SK-N-SH treated with all-trans-retinoic acid at 6 μM for 48 hours (cell line): ENCODE measurements around the gene GFRA1.

ENCODE experiments used
- ATAC-seq: fragments of 200-7000 bp; cut with Tn5 transposase; 3 replicates; pipeline ENCODE4 v1.9.1; 2020; ENCODE audit warnings: mild to moderate bottlenecking, moderate library complexity
- ARNTL ChIP-seq: fragments of 450-650 bp; formaldehyde crosslinking; IDR thresholded peaks from 2 replicates; pipeline ENCODE4 v1.5.0; 2020; ENCODE audit warnings: low read depth, mild to moderate bottlenecking, moderate library complexity, borderline replicate concordance
- BACH2 ChIP-seq: fragments of 250-450 bp; sonication (Bioruptor Pico); IDR thresholded peaks from 2 replicates; pipeline ENCODE4 v1.9.0; 2021; ENCODE audit warnings: mild to moderate bottlenecking, borderline replicate concordance
- CSDC2 ChIP-seq: fragments of 250-450 bp; sonication (Bioruptor Pico); IDR thresholded peaks from 2 replicates; pipeline ENCODE4 v1.5.0; 2020; ENCODE audit warnings: mild to moderate bottlenecking, moderate library complexity
- ESRRG ChIP-seq: fragments of 250-450 bp; sonication (Bioruptor Pico); IDR thresholded peaks from 2 replicates; pipeline ENCODE4 v1.6.1; 2021; ENCODE audit warnings: mild to moderate bottlenecking
- GLIS3 ChIP-seq: fragments of 250-450 bp; sonication (Bioruptor Pico); IDR thresholded peaks from 2 replicates; pipeline ENCODE4 v1.5.0; 2020; ENCODE audit warnings: mild to moderate bottlenecking, moderate library complexity
- ISL1 ChIP-seq: fragments of 250-450 bp; sonication (Bioruptor Pico); IDR thresholded peaks from 2 replicates; pipeline ENCODE4 v2.1.2; 2022; ENCODE audit warnings: mild to moderate bottlenecking, moderate library complexity
- OSR1 ChIP-seq: fragments of 250-450 bp; sonication (Bioruptor Pico); IDR thresholded peaks from 2 replicates; pipeline ENCODE4 v1.8.0; 2022; ENCODE audit warnings: moderate library complexity, mild to moderate bottlenecking, inconsistent platforms
- PPARA ChIP-seq: fragments of 250-450 bp; sonication (Bioruptor Pico); IDR thresholded peaks from 2 replicates; pipeline ENCODE4 v1.5.0; 2020; ENCODE audit warnings: mild to moderate bottlenecking, borderline replicate concordance
- RARB ChIP-seq: fragments of 250-450 bp; sonication (Bioruptor Pico); IDR thresholded peaks from 2 replicates; pipeline ENCODE4 v1.8.0; 2021; ENCODE audit warnings: mild to moderate bottlenecking, moderate library complexity
- SNAI2 ChIP-seq: fragments of 250-450 bp; sonication (Bioruptor Pico); IDR thresholded peaks from 2 replicates; pipeline ENCODE4 v1.5.0; 2020; ENCODE audit warnings: mild to moderate bottlenecking, moderate library complexity
- TCF4 ChIP-seq: fragments of 250-450 bp; sonication (Bioruptor Pico); IDR thresholded peaks from 2 replicates; pipeline ENCODE4 v1.8.0; 2021; ENCODE audit warnings: mild to moderate bottlenecking, moderate library complexity, borderline replicate concordance
- ZC3H10 ChIP-seq: fragments of 250-450 bp; sonication (Bioruptor Pico); IDR thresholded peaks from 2 replicates; pipeline ENCODE4 v1.5.1; 2021; ENCODE audit warnings: mild to moderate bottlenecking, moderate library complexity
- ZFP30 ChIP-seq: fragments of 450-650 bp; formaldehyde crosslinking; IDR thresholded peaks from 2 replicates; pipeline ENCODE4 v1.5.0; 2022; ENCODE audit warnings: mild to moderate bottlenecking, moderate library complexity
- ZNF565 ChIP-seq: fragments of 450-650 bp; formaldehyde crosslinking; conservative IDR thresholded peaks from 2 replicates; pipeline ENCODE4 v1.5.0; 2020; ENCODE audit warnings: low read depth, mild to moderate bottlenecking, moderate library complexity
- ZNF70 ChIP-seq: fragments of 450-650 bp; formaldehyde crosslinking; IDR thresholded peaks from 2 replicates; pipeline ENCODE4 v1.5.0; 2020; ENCODE audit warnings: mild to moderate bottlenecking, moderate library complexity
- ZNF8 ChIP-seq: fragments of 450-650 bp; formaldehyde crosslinking; IDR thresholded peaks from 2 replicates; pipeline ENCODE4 v1.5.0; 2020; ENCODE audit warnings: mild to moderate bottlenecking, moderate library complexity
- TF ChIP-seq, protein P1 (sequence below): fragments of 250-450 bp; sonication (Bioruptor Pico); IDR thresholded peaks from 2 replicates; pipeline ENCODE4 v1.5.0; 2020; ENCODE audit warnings: mild to moderate bottlenecking, moderate library complexity
- TF ChIP-seq, protein P2 (sequence below): fragments of 250-450 bp; sonication (Bioruptor Pico); IDR thresholded peaks from 2 replicates; pipeline ENCODE4 v1.8.0; 2021; ENCODE audit warnings: low read depth, mild to moderate bottlenecking, moderate library complexity, borderline replicate concordance

Gene GFRA1

GRCh38 chr10:116286626-116287200 lies 13.7 kb upstream of the GFRA1 start (continued):
- TF ChIP-seq, protein P1, sequence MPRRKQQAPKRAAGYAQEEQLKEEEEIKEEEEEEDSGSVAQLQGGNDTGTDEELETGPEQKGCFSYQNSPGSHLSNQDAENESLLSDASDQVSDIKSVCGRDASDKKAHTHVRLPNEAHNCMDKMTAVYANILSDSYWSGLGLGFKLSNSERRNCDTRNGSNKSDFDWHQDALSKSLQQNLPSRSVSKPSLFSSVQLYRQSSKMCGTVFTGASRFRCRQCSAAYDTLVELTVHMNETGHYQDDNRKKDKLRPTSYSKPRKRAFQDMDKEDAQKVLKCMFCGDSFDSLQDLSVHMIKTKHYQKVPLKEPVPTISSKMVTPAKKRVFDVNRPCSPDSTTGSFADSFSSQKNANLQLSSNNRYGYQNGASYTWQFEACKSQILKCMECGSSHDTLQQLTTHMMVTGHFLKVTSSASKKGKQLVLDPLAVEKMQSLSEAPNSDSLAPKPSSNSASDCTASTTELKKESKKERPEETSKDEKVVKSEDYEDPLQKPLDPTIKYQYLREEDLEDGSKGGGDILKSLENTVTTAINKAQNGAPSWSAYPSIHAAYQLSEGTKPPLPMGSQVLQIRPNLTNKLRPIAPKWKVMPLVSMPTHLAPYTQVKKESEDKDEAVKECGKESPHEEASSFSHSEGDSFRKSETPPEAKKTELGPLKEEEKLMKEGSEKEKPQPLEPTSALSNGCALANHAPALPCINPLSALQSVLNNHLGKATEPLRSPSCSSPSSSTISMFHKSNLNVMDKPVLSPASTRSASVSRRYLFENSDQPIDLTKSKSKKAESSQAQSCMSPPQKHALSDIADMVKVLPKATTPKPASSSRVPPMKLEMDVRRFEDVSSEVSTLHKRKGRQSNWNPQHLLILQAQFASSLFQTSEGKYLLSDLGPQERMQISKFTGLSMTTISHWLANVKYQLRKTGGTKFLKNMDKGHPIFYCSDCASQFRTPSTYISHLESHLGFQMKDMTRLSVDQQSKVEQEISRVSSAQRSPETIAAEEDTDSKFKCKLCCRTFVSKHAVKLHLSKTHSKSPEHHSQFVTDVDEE (CRISPR knock-in tag) = no peak
- TF ChIP-seq RARB (CRISPR knock-in tag) = no peak
- no peak for TF ChIP-seq ZC3H10 (CRISPR knock-in tag)
- no peak for TF ChIP-seq PPARA

DNA sequence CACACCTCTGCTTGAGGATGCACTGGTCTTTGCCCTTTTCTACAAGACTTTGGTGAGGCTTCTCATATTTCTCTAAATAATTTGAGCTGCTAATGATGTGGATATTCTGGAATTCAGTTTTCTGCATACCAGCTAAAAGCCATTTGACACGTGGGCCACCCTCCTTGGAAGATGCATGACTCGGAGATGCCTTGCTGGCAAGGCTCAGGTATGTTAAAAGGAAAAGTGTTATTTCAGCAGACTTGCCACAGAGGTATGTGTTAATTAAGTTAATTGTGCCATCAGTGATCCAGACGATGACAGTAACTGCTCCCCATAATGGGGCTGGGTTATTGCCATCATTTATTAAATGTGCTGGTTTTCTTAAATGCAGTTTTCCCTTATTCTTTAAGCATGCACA lies 8.8 kb upstream of the GFRA1 start:
- no peak for ATAC-seq

DNA sequence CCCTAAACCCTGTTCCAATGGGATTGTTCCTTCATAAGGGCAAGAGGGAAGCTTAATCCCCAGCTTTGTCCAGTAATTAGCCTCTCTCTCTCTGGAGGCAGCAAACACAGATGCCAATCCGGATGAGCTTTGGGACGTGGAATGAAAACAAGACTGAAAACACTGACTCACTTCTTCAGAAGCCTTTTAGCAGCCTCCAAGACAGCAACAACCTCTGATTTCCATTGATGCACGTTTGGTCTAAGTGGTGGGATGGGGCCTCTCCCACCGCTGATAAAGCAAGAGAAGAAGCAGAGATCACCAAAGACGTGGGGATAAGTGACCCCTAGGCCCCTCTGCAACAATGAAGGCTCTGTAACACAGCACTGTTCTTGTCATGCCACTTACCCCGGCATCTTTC lies 5.8 kb upstream of the GFRA1 start:
- no peak for ATAC-seq
- no peak for TF ChIP-seq SNAI2 (CRISPR knock-in tag)

More for the DNA sequence above, 8.8 kb upstream of the GFRA1 start:
- no peak for TF ChIP-seq ZNF70 (CRISPR knock-in tag)
- TF ChIP-seq ISL1 = peak; percentile 39; the same call in 1 of the 2 replicates
- TF ChIP-seq, all 23 proteins: peak for 1

- ATAC-seq = no peak
- no peak for TF ChIP-seq ZFP30 (CRISPR knock-in tag)
- no peak for TF ChIP-seq BACH2 (CRISPR knock-in tag)
- TF ChIP-seq CSDC2 (CRISPR knock-in tag) = no peak
- no peak for TF ChIP-seq PPARA
- no peak for TF ChIP-seq ZNF8
- no peak for TF ChIP-seq ISL1
- TF ChIP-seq ZNF565 (CRISPR knock-in tag) = no peak
- no peak for TF ChIP-seq RARB (CRISPR knock-in tag)
- no peak for TF ChIP-seq ZC3H10 (CRISPR knock-in tag)
- TF ChIP-seq TCF4 (CRISPR knock-in tag) = no peak
- no peak for TF ChIP-seq GLIS3
These were observed 4.0 kb upstream of the GFRA1 start for GRCh38 chr10:116276981-116277380.

- peak; percentile 37 for ATAC-seq
These were observed 1.3 kb upstream of the GFRA1 start for GRCh38 chr10:116274064-116274904.

More at GRCh38 chr10:116274064-116274904, 1.3 kb upstream of the GFRA1 start:
- no peak for TF ChIP-seq CSDC2 (CRISPR knock-in tag)
- TF ChIP-seq, protein P2, sequence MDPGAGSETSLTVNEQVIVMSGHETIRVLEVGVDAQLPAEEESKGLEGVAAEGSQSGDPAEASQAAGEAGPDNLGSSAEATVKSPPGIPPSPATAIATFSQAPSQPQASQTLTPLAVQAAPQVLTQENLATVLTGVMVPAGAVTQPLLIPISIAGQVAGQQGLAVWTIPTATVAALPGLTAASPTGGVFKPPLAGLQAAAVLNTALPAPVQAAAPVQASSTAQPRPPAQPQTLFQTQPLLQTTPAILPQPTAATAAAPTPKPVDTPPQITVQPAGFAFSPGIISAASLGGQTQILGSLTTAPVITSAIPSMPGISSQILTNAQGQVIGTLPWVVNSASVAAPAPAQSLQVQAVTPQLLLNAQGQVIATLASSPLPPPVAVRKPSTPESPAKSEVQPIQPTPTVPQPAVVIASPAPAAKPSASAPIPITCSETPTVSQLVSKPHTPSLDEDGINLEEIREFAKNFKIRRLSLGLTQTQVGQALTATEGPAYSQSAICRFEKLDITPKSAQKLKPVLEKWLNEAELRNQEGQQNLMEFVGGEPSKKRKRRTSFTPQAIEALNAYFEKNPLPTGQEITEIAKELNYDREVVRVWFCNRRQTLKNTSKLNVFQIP = no peak
- TF ChIP-seq, protein P1 (CRISPR knock-in tag) = no peak
- TF ChIP-seq PPARA = no peak
- no peak for TF ChIP-seq ZNF70 (CRISPR knock-in tag)
- no peak for TF ChIP-seq ZNF565 (CRISPR knock-in tag)
- TF ChIP-seq ARNTL (CRISPR knock-in tag) = no peak
- no peak for TF ChIP-seq GLIS3
- no peak for TF ChIP-seq OSR1 (CRISPR knock-in tag)
- no peak for TF ChIP-seq ESRRG (CRISPR knock-in tag)
- no peak for TF ChIP-seq BACH2 (CRISPR knock-in tag)
